ENCODE measurements around the gene GARIN6. TPM values are rescaled to one million over a fixed set of nuclear protein-coding genes. Genes with fewer than 3 reads are reported as not detected.

Gene GARIN6
- not detected in 2 replicates for total RNA-seq

GRCh38 chr12:99647453-99647852 lies at the start of gene GARIN6:
TSS of gene GARIN6 (plus strand) at chr12:99647753. CDS start at chr12:99648175, 422 bp downstream.

All from aortic smooth muscle cell (primary cell).